K562 (cell line): ENCODE measurements around the gene ZNF362. TPM values are rescaled to one million over a fixed set of nuclear protein-coding genes. Genes with fewer than 3 reads are reported as not detected.
A peak's percentile ranks its signal among the peaks of the same experiment; 100 is the strongest.

Experiments
- ADNP ChIP-seq: fragments of 200-800 bp; sonication (Bioruptor generic); IDR thresholded peaks from 2 replicates; pipeline ENCODE4 v1.6.1; 2016; ENCODE audit warnings: missing genetic modification characterization, missing compliant biosample characterization
- ARHGAP35 ChIP-seq: fragments of 450-650 bp; IDR thresholded peaks from 2 replicates; pipeline ENCODE4 v1.6.1; 2018; ENCODE audit not compliant: partially characterized antibody
- CBFA2T2 ChIP-seq: fragments of 450-650 bp; conservative IDR thresholded peaks from 2 replicates; pipeline ENCODE4 v1.6.1; 2017; ENCODE audit warnings: mild to moderate bottlenecking
- CREM ChIP-seq: IDR thresholded peaks from 2 replicates; pipeline ENCODE4 v1.6.1; 2014; ENCODE audit warnings: antibody characterized with exemption, low read depth
- DPF2 ChIP-seq: fragments of 450-650 bp; IDR thresholded peaks from 2 replicates; pipeline ENCODE4 v1.6.1; 2016
- FOXJ2 ChIP-seq: fragments of 200-800 bp; sonication (Bioruptor generic); IDR thresholded peaks from 2 replicates; pipeline ENCODE4 v1.6.1; 2016; ENCODE audit warnings: missing genetic modification characterization, missing compliant biosample characterization
- HMG20B ChIP-seq: fragments of 250-450 bp; sonication (Bioruptor Pico); IDR thresholded peaks from 2 replicates; pipeline ENCODE4 v1.5.0; 2021; ENCODE audit warnings: mild to moderate bottlenecking
- HNRNPK ChIP-seq: fragments of 200-400 bp; formaldehyde crosslinking; IDR thresholded peaks from one replicate; pipeline ENCODE4 v1.6.1; 2018; ENCODE audit warnings: mild to moderate bottlenecking, low read depth, low read length; ENCODE audit not compliant: poor library complexity, severe bottlenecking
- PHF8 ChIP-seq: fragments of 200-600 bp; sonication (generic); IDR thresholded peaks from 2 replicates; pipeline ENCODE4 v1.6.1; 2012; ENCODE audit warnings: mixed run types, mild to moderate bottlenecking, inconsistent platforms, low read length, moderate library complexity, borderline replicate concordance
- PTBP1 ChIP-seq: fragments of 200-400 bp; formaldehyde crosslinking; IDR thresholded peaks from 2 replicates; pipeline ENCODE4 v1.6.1; 2017; ENCODE audit warnings: low read depth, low read length
- PTTG1 ChIP-seq: fragments of 450-650 bp; IDR thresholded peaks from 2 replicates; pipeline ENCODE4 v1.6.1; 2016; ENCODE audit warnings: low read depth, mild to moderate bottlenecking, missing genetic modification characterization, missing compliant biosample characterization
- RFX7 ChIP-seq: fragments of 250-450 bp; sonication (Bioruptor Pico); IDR thresholded peaks from 2 replicates; pipeline ENCODE4 v1.5.1; 2021; ENCODE audit warnings: mild to moderate bottlenecking
- TRIM28 ChIP-seq: fragments of 450-650 bp; IDR thresholded peaks from 2 replicates; pipeline ENCODE4 v1.6.1; 2017
- XRCC5 ChIP-seq: fragments of 200-400 bp; formaldehyde crosslinking; IDR thresholded peaks from 2 replicates; pipeline ENCODE4 v1.6.1; 2017; ENCODE audit warnings: low read depth, mild to moderate bottlenecking, low read length
- ZNF274 ChIP-seq: IDR thresholded peaks from 2 replicates; pipeline ENCODE4 v1.6.1; 2011; ENCODE audit warnings: low read depth, mild to moderate bottlenecking, low read length, moderate library complexity, borderline replicate concordance
- ZNF586 ChIP-seq: fragments of 450-650 bp; formaldehyde crosslinking; conservative IDR thresholded peaks from 2 replicates; pipeline ENCODE4 v1.4.0; 2020; ENCODE audit warnings: mild to moderate bottlenecking, moderate library complexity
- ZNF77 ChIP-seq: fragments of 250-450 bp; sonication (Bioruptor Pico); IDR thresholded peaks from 2 replicates; pipeline ENCODE4 v1.5.0; 2020
- polyA plus RNA-seq, 8 experiments: library from polyadenylated mRNA; depleted of rRNA in 4 of 8; stranded (reverse) in 5 of 8; unstranded in 3 of 8; fragments of >200 nt; fragmentation: Nextera tagmentation in 2 of 8; fragmentation: Illumina TruSeq in 1 of 8; extraction: Ambion mirVana in 2 of 8; extraction: Trizol in 1 of 8; gene quantifications; 2 replicates each; pipeline versions ENCODE4 v1.2.1 to v1.2.3, GENCODE V29; 2011 to 2014; ENCODE audit warnings: inconsistent platforms in 1 of 8, missing spikeins in 1 of 8
- total RNA-seq, 7 experiments: library from RNA; depleted of rRNA in 6 of 7; stranded (reverse); fragments of >200 nt in 6 of 7; fragmentation: Illumina TruSeq in 2 of 7; extraction: Trizol in 2 of 7; gene quantifications; 2 replicates each; pipeline versions ENCODE4 v1.2.1 to v1.2.3, GENCODE V29; 2011 to 2021; ENCODE audit warnings: low replicate concordance in 1 of 7
- TF ChIP-seq, protein P1 (sequence below): fragments of 450-650 bp; formaldehyde crosslinking; IDR thresholded peaks from 2 replicates; pipeline ENCODE4 v1.4.0; 2020; ENCODE audit warnings: mild to moderate bottlenecking, moderate library complexity
- TF ChIP-seq, protein P2 (sequence below): fragments of 150-350 bp; conservative IDR thresholded peaks from 2 replicates; pipeline ENCODE4 v1.6.1; 2014; ENCODE audit warnings: low read length
- TF ChIP-seq, protein P3 (sequence below), 3 experiments: fragments of 200-800 bp in 1 of 3; fragments of 250-450 bp in 1 of 3; fragments of 450-650 bp in 1 of 3; sonication (Bioruptor Pico) in 1 of 3; sonication (Bioruptor generic) in 1 of 3; formaldehyde crosslinking in 1 of 3; IDR thresholded peaks; 2 replicates each; pipeline versions ENCODE4 v1.6.1 to v1.8.0; 2016 to 2022; ENCODE audit warnings: mild to moderate bottlenecking in 2 of 3, missing genetic modification characterization in 2 of 3, missing compliant biosample characterization in 1 of 3, moderate library complexity in 1 of 3
- TF ChIP-seq, protein P4 (sequence below): sonication (generic); formaldehyde crosslinking; IDR thresholded peaks from 2 replicates; pipeline ENCODE4 v1.9.0; 2022; ENCODE audit warnings: mild to moderate bottlenecking, missing genetic modification reagents

ZNF362 gene
- total and polyA plus RNA-seq, 9 of the 15 experiments (the other 6 are each of a cell fraction or from before 2014, with no cell fraction given), result 0.01 to 1.1 (median 0.35) TPM; not detected in 1

DNA sequence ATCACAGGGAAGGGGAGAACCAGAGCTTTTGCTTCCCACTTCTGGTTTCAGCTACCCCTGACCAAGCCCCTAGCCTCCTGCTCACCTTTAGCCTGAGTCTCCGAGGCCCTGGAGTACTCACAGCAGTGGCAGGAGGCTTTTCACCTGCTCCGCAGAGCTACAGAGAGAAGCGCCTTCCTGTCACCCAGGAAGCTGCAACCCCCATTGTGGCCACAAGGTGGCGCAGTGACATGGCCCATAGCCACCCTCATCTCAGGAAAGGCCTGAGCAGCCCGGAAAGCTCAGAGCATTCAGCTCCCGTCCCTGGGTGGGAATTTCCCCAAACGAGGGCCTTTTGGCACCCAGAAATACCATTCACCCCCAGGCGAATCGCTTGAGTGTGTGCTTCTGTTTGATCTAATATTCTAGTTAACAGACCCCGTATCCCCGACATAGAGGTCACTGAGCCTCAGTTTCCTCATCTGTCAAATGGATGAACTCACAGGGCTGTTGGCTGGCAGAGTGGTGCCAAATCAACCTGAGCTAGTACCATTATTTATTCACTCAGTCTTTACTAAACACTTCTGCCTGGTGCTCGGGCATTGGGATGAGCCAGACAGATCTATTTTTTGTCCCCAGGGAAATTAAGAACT, 39.3 kb downstream of the ZNF362 start (continued):
- TF ChIP-seq CBFA2T2 (no peak), PTTG1 (tag) (no peak), ZNF77 (CRISPR knock-in tag) (no peak), FOXJ2 (tag) (no peak), ZNF586 (CRISPR knock-in tag) (no peak), CREM (0 out of 2 replicates have a peak, but pooled peaks have one; percentile 27), XRCC5 (peak; percentile 48), ADNP (tag) (peak; percentile 79), PHF8 (no peak), ARHGAP35 (no peak), DPF2 (no peak), HNRNPK (no peak), PTBP1 (no peak), ZNF274 (no peak), RFX7 (no peak), HMG20B (CRISPR knock-in tag) (no peak), TRIM28 (no peak)
- TF ChIP-seq, protein P1, sequence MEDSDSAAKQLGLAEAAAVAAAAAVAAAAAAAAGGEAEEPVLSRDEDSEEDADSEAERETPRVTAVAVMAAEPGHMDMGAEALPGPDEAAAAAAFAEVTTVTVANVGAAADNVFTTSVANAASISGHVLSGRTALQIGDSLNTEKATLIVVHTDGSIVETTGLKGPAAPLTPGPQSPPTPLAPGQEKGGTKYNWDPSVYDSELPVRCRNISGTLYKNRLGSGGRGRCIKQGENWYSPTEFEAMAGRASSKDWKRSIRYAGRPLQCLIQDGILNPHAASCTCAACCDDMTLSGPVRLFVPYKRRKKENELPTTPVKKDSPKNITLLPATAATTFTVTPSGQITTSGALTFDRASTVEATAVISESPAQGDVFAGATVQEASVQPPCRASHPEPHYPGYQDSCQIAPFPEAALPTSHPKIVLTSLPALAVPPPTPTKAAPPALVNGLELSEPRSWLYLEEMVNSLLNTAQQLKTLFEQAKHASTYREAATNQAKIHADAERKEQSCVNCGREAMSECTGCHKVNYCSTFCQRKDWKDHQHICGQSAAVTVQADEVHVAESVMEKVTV (CRISPR knock-in tag), result peak; percentile 85
- TF ChIP-seq, protein P2, sequence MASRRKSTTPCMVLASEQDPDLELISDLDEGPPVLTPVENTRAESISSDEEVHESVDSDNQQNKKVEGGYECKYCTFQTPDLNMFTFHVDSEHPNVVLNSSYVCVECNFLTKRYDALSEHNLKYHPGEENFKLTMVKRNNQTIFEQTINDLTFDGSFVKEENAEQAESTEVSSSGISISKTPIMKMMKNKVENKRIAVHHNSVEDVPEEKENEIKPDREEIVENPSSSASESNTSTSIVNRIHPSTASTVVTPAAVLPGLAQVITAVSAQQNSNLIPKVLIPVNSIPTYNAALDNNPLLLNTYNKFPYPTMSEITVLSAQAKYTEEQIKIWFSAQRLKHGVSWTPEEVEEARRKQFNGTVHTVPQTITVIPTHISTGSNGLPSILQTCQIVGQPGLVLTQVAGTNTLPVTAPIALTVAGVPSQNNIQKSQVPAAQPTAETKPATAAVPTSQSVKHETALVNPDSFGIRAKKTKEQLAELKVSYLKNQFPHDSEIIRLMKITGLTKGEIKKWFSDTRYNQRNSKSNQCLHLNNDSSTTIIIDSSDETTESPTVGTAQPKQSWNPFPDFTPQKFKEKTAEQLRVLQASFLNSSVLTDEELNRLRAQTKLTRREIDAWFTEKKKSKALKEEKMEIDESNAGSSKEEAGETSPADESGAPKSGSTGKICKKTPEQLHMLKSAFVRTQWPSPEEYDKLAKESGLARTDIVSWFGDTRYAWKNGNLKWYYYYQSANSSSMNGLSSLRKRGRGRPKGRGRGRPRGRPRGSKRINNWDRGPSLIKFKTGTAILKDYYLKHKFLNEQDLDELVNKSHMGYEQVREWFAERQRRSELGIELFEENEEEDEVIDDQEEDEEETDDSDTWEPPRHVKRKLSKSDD, result no peak
- TF ChIP-seq, protein P3, sequence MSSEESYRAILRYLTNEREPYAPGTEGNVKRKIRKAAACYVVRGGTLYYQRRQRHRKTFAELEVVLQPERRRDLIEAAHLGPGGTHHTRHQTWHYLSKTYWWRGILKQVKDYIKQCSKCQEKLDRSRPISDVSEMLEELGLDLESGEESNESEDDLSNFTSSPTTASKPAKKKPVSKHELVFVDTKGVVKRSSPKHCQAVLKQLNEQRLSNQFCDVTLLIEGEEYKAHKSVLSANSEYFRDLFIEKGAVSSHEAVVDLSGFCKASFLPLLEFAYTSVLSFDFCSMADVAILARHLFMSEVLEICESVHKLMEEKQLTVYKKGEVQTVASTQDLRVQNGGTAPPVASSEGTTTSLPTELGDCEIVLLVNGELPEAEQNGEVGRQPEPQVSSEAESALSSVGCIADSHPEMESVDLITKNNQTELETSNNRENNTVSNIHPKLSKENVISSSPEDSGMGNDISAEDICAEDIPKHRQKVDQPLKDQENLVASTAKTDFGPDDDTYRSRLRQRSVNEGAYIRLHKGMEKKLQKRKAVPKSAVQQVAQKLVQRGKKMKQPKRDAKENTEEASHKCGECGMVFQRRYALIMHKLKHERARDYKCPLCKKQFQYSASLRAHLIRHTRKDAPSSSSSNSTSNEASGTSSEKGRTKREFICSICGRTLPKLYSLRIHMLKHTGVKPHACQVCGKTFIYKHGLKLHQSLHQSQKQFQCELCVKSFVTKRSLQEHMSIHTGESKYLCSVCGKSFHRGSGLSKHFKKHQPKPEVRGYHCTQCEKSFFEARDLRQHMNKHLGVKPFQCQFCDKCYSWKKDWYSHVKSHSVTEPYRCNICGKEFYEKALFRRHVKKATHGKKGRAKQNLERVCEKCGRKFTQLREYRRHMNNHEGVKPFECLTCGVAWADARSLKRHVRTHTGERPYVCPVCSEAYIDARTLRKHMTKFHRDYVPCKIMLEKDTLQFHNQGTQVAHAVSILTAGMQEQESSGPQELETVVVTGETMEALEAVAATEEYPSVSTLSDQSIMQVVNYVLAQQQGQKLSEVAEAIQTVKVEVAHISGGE (CRISPR knock-in tag; IDR thresholded peaks at IDR 0.05), result no peak
- TF ChIP-seq, protein P4, sequence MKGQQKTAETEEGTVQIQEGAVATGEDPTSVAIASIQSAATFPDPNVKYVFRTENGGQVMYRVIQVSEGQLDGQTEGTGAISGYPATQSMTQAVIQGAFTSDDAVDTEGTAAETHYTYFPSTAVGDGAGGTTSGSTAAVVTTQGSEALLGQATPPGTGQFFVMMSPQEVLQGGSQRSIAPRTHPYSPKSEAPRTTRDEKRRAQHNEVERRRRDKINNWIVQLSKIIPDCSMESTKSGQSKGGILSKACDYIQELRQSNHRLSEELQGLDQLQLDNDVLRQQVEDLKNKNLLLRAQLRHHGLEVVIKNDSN (CRISPR knock-in tag), result no peak
